ENCODE measurements around the gene OTUD3. TPM values are rescaled to one million over a fixed set of nuclear protein-coding genes. Genes with fewer than 3 reads are reported as not detected.
"Not testable (repeated sequence)": the region's sequence is repeated elsewhere in the genome, so short reads cannot be mapped to it uniquely, and the experiment has no call there.

OTUD3 gene
- total RNA-seq, 2 experiments from 2014 or later: 6.6 to 9.2 TPM

- ATAC-seq: no peak
- Mint-ChIP-seq H3K9me3 (ENCODE audit: low read depth) (no peaks in the 10 kb centered on the region), H3K27me3 (no peaks in the 10 kb centered on the region), H3K4me3 (no peak overlapping the region), H3K27ac (no peak overlapping the region), H3K36me3 (ENCODE audit: low read depth) (no peaks in the 10 kb centered on the region), H3K4me1 (peaks cover 2% of the 10 kb centered on the region)
- DNase-seq: no peak
- CTCF ChIA-PET: interaction anchor here (0.5 to 2.9 kb wide), 5 partner anchors 10 to 292 kb away, joined by 3 to 20 read pairs (median 3); no protein-coding TSS in a partner anchor
- POLR2A ChIA-PET: no interaction called here
- intact Hi-C loops (cut with DNase I, micrococcal nuclease): no loop called here
Observed at GRCh38 chr1:19920132-19920710, 38.0 kb downstream of the OTUD3 start.

GRCh38 chr1:19921310-19921709 is 39.1 kb downstream of the OTUD3 start:
- CTCF ChIA-PET: interaction anchor here (0.8 to 2.9 kb wide), 3 partner anchors 9 to 291 kb away, joined by 3 to 20 read pairs (median 4); no protein-coding TSS in a partner anchor
- POLR2A ChIA-PET: no interaction called here
- Mint-ChIP-seq H3K4me1 (peaks cover 2% of the 10 kb centered on the region), H3K9me3 (ENCODE audit: low read depth) (no peaks in the 10 kb centered on the region), H3K27ac (no peak overlapping the region), H3K36me3 (ENCODE audit: low read depth) (no peaks in the 10 kb centered on the region), H3K4me3 (no peak overlapping the region), H3K27me3 (no peaks in the 10 kb centered on the region)
- DNase-seq (no peak), ATAC-seq (no peak)
- intact Hi-C loops (cut with DNase I, micrococcal nuclease): no loop called here

- H3K9me3 Mint-ChIP-seq (ENCODE audit: low read depth): no peaks in the 10 kb centered on the region
- H3K4me3 Mint-ChIP-seq: no peak overlapping the region
- H3K27ac Mint-ChIP-seq: no peak overlapping the region
- no peaks in the 10 kb centered on the region for H3K36me3 Mint-ChIP-seq (ENCODE audit: low read depth)
- H3K27me3 Mint-ChIP-seq: no peaks in the 10 kb centered on the region
- POLR2A ChIA-PET: no interaction called here
- CTCF ChIA-PET: interaction anchor here (2.9 kb wide), 1 partner anchor 229 kb away, joined by 20 read pairs; no protein-coding TSS in a partner anchor
- ATAC-seq (no peak), DNase-seq (no peak)
- peaks cover 2% of the 10 kb centered on the region for H3K4me1 Mint-ChIP-seq
- intact Hi-C loops (cut with DNase I, micrococcal nuclease): no loop called here
Observed at GRCh38 chr1:19922015-19922688, 40.0 kb downstream of the OTUD3 start.

GRCh38 chr1:19923137-19923952 is 41.1 kb downstream of the OTUD3 start, which contains the start of gene PLA2G2E:
Gene PLA2G2E (minus strand): TSS chr1:19923617. CDS start chr1:19923559, 58 bp downstream.
- intact Hi-C loops (cut with DNase I, micrococcal nuclease): no loop called here
- CTCF ChIA-PET: interaction anchor here (0.7 kb wide), 1 partner anchor 1355 kb away, joined by 3 read pairs; no protein-coding TSS in a partner anchor
- H3K27ac Mint-ChIP-seq: no peak within 1 kb of the TSS

GRCh38 chr1:19923953-19924346 is 41.8 kb downstream of the OTUD3 start:
- Mint-ChIP-seq H3K36me3 (ENCODE audit: low read depth) (no peaks in the 10 kb centered on the region), H3K27ac (no peak overlapping the region), H3K27me3 (no peaks in the 10 kb centered on the region), H3K4me3 (no peak overlapping the region), H3K9me3 (ENCODE audit: low read depth) (no peaks in the 10 kb centered on the region), H3K4me1 (no peaks in the 10 kb centered on the region)
- no peak for DNase-seq
- intact Hi-C loops (cut with DNase I, micrococcal nuclease): no loop called here
- ChIA-PET POLR2A (no interaction called here), CTCF (no interaction called here)
- no peak for ATAC-seq

More at GRCh38 chr1:19923137-19923952, 41.1 kb downstream of the OTUD3 start, which contains the start of gene PLA2G2E:
- POLR2A ChIA-PET: no interaction called here
- no peak within 1 kb of the TSS for H3K4me3 Mint-ChIP-seq
- no peaks in the 10 kb centered on the region for H3K9me3 Mint-ChIP-seq (ENCODE audit: low read depth)
- H3K4me1 Mint-ChIP-seq: no peaks in the 10 kb centered on the region
- DNase-seq: no peak
- no peaks in the 10 kb centered on the region for H3K36me3 Mint-ChIP-seq (ENCODE audit: low read depth)
- no peaks in the 10 kb centered on the region for H3K27me3 Mint-ChIP-seq
- ATAC-seq: no peak

- H3K4me3 Mint-ChIP-seq: no peak overlapping the region
- H3K4me1 Mint-ChIP-seq: no peaks in the 10 kb centered on the region
- H3K9me3 Mint-ChIP-seq (ENCODE audit: low read depth): no peaks in the 10 kb centered on the region
- no peaks in the 10 kb centered on the region for H3K36me3 Mint-ChIP-seq (ENCODE audit: low read depth)
- intact Hi-C loops (cut with DNase I, micrococcal nuclease): no loop called here
- ChIA-PET CTCF (no interaction called here), POLR2A (no interaction called here)
- no peak for DNase-seq
- ATAC-seq: no peak
- H3K27me3 Mint-ChIP-seq: no peaks in the 10 kb centered on the region
- no peak overlapping the region for H3K27ac Mint-ChIP-seq
Observed at GRCh38 chr1:19925342-19926070, 43.3 kb downstream of the OTUD3 start.

- intact Hi-C loops (cut with DNase I, micrococcal nuclease): no loop called here
- H3K4me3 Mint-ChIP-seq: no peak overlapping the region
- H3K36me3 Mint-ChIP-seq (ENCODE audit: low read depth): peaks cover 1% of the 10 kb centered on the region
- ATAC-seq (no peak), DNase-seq (no peak)
- H3K27me3 Mint-ChIP-seq: no peaks in the 10 kb centered on the region
- H3K4me1 Mint-ChIP-seq: no peaks in the 10 kb centered on the region
- POLR2A ChIA-PET: no interaction called here
- peaks cover under 1% of the 10 kb centered on the region for H3K9me3 Mint-ChIP-seq (ENCODE audit: low read depth)
- no peak overlapping the region for H3K27ac Mint-ChIP-seq
- CTCF ChIA-PET: interaction anchor here (0.6 kb wide), 1 partner anchor 177 kb away, joined by 3 read pairs; no protein-coding TSS in a partner anchor
Observed at GRCh38 chr1:19926296-19927129, 44.3 kb downstream of the OTUD3 start.

- H3K4me1 Mint-ChIP-seq; intact Hi-C loops (cut with DNase I, micrococcal nuclease); ATAC-seq; H3K27me3 Mint-ChIP-seq; H3K9me3 Mint-ChIP-seq (ENCODE audit: low read depth); H3K36me3 Mint-ChIP-seq (ENCODE audit: low read depth); CTCF ChIA-PET; POLR2A ChIA-PET; H3K4me3 Mint-ChIP-seq; DNase-seq; H3K27ac Mint-ChIP-seq: not testable (repeated sequence)
Observed at GRCh38 chr1:19927130-19927421, 44.9 kb downstream of the OTUD3 start.

- no peak for ATAC-seq
- no peaks in the 10 kb centered on the region for H3K4me1 Mint-ChIP-seq
- H3K36me3 Mint-ChIP-seq (ENCODE audit: low read depth): peaks cover 3% of the 10 kb centered on the region
- peaks cover 15% of the 10 kb centered on the region for H3K9me3 Mint-ChIP-seq (ENCODE audit: low read depth)
- H3K27ac Mint-ChIP-seq: no peak overlapping the region
- DNase-seq: no peak
- intact Hi-C loops (cut with DNase I, micrococcal nuclease): no loop called here
- ChIA-PET POLR2A (no interaction called here), CTCF (interaction anchor here (0.6 kb wide), 1 partner anchor 14 kb away, joined by 3 read pairs; no protein-coding TSS in a partner anchor)
- H3K4me3 Mint-ChIP-seq: no peak overlapping the region
- no peaks in the 10 kb centered on the region for H3K27me3 Mint-ChIP-seq
Observed at GRCh38 chr1:19932866-19933265, 50.7 kb downstream of the OTUD3 start.

- Mint-ChIP-seq H3K36me3 (ENCODE audit: low read depth) (peaks cover 3% of the 10 kb centered on the region), H3K4me1 (no peaks in the 10 kb centered on the region), H3K4me3 (no peak overlapping the region), H3K27me3 (no peaks in the 10 kb centered on the region), H3K9me3 (ENCODE audit: low read depth) (peaks cover 15% of the 10 kb centered on the region), H3K27ac (no peak overlapping the region)
- CTCF ChIA-PET: no interaction called here
- ATAC-seq (no peak), DNase-seq (no peak)
- intact Hi-C loops (cut with DNase I, micrococcal nuclease): no loop called here
- POLR2A ChIA-PET: no interaction called here
Observed at GRCh38 chr1:19934336-19934735, 52.1 kb downstream of the OTUD3 start.
